IPS-NIHi11 (cell line): ENCODE data around the gene CTSF.

Experiments used
- DNase-seq: peaks from one replicate; pipeline ENCODE4 v3.0.0; 2012; ENCODE audit warnings: mixed read lengths, low spot score

CTSF gene

DNA sequence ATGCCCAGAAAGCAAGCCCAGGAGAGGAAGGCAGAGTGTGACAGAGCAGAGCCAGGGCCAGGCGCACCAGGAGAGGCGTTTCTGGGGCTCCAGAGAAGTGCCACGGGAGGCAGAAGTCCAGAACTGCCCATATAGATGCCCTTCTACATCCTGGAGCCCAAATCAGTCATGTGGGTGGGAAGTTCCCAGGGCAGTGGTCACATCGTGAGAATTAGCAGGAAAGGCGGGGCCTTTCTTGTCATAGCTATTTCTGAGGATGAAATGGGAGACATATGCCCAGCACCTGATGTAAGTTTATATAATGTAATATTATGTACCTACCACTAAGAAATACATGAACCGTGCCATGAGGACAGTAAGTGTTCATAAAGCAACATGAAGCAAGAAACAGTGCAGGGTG lies 35.6 kb downstream of the CTSF start:
- no peak for DNase-seq

DNA sequence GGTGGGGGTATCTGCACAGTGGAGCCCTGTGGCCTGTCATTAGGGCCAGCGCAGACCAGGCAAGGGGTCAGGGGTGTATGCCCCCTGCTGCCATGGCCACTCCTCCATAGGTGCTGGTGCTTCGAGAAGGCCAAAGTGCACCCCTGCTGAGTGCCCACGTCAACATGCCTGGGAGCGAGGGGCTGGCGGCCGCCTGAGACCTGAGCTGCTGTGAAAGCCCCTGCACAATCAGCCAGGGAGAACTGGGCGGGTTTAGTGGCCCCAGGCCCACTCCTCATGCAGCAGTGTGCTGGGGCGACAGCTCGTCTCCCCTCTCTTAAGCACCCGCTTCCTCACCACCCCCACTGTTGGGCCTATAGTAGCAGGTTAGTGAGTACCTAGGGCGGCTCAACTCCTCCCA lies 36.6 kb downstream of the CTSF start:
- no peak for DNase-seq

DNA sequence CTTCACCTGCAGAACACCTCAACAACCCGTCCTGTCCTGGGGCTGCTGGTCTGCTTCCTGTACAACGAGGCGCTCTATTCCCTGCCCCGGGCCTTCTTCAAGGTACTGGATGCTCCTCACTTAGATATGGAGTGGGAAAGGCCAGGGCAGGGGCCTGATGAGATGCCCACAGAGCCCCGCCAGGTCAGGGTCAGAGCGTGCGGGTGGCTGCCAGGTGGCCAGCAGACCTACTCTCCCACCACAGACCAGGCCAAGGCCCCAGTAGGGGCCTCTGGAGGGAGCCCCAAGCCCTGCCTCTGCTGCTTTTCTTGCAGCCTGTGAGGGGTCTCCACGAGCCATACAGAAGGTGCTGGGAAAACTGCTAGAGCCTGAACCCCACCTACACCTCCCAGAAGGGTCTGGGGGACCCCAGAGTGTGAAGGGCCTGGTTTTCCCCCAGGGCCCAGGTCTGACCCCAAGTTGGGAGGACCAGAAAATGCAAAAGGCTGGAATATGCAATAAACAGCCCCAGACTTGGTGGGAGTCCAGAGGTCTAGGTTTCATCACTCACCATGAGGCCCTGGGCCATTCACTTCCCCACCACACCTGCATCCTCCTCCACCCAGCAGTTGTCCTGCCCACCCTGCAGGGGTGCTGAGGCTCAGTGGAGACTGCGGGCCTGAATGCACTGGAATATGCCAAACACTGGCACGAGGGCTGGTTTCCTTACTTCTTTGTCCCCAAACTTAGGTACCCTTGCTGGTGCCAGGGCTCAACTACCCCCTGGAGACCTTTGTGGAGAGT lies 37.3 kb downstream of the CTSF start:
- DNase-seq, result no peak

DNA sequence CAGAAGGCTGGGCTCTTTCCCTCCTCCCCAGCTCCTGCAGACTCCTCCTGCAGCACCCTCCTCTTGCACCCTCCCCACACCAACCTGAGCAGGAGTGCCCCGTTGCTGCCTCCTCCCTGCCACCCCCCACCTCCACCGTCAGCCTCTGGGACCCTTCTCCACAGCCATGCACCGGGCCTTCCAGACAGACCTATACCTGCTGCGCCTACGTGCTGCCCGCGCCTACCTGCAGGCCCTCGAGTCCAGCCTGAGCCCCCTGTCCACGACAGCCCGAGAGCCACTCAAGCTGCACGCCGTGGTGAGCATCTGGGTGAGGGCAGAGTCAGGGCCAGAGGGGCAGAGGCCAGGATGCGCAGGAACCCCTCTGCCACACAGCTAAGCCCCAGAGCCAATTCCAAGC lies 38.8 kb downstream of the CTSF start:
- DNase-seq, result no peak

DNA sequence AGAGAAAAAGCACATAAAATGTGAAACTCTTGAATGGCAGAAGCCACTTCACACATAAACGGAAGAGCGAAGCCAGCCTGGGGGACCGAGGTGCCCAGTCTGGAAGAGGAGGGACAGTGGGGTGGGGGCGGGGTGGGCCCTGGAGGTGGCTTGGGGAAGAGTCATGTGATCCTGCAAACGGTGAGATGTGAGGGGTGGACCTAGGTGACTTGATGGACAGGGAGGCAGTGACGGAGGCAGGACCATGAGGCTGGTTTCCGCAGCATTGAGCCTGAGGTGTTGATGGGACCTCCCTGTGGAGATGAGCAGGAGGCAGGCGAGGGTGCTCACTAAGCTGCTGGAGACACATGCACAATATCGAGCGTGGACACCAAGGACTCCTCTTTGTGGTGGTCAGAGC lies 39.3 kb downstream of the CTSF start:
- DNase-seq, result peak; percentile 52

DNA sequence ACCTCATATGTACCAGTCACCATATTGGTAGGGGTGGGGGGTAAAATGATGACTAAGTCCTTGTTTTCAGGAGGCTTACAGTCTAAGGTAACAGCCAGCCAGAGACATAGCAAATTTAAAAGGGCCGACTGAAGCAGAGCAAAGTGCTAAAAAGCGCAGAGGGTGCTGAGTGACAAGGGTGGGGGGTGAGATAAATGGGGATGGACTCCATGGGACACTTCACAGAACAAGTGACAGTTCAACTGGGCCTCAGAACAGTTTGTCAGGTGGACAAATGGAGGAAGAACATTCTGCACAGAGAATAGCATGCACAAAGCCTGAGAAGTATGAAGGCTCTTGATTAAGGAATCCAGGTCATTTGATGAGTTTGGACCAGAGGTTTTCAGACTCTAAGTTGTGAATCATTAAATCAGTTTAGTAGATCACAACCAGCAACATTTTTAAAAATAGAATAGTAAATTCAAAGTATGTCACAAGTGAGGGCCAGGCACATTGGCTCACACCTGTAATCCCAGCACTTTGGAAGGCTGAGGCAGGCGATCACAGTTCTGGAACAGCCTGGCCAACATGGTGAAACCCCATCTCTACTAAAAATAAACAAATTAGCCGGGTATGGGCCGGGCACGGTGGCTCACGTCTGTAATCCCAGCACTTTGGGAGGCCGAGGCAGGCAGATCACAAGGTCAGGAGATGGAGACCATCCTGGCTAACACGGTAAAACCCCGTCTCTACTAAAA lies 43.9 kb downstream of the CTSF start:
- no peak for DNase-seq

DNA sequence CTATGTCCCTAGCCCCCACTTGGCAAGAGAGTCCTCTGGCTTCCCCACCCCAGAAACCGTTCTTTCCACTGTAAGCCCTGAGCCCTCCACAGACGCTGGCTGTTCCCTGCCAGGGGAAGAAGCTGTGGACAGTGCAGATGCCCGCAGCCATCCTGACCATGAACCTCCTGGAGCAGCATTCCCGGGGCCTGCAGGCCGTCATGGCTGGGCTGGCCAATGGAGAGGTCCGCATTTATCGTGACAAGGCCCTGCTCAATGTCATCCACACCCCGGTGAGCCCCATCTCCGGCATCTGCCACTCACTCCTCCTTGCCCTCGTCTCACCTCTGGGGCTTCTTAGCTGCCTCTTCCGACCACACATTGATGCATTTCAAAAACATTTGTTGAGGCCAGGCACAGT lies 44.8 kb downstream of the CTSF start:
- no peak for DNase-seq
